Measurements from ENCODE around the gene TAS1R3.

TAS1R3 gene

GRCh38 chr1:1322952-1323351, 8.1 kb upstream of the TAS1R3 start:
- ChIA-PET CTCF (no interaction called here), POLR2A (no interaction called here)
- TF ChIP-seq ZNF384 (IDR thresholded peaks at IDR 0.05) (no peak), TARDBP (IDR thresholded peaks at IDR 0.05) (no peak), HDGF (IDR thresholded peaks at IDR 0.05; ENCODE audit: borderline replicate concordance) (no peak), ELF4 (IDR thresholded peaks at IDR 0.05) (no peak), FOXA1 (IDR thresholded peaks at IDR 0.05) (no peak), FOXM1 (IDR thresholded peaks at IDR 0.05; ENCODE audit: borderline replicate concordance) (no peak), CTBP1 (IDR thresholded peaks at IDR 0.05; ENCODE audit: borderline replicate concordance) (no peak), PKNOX1 (IDR thresholded peaks at IDR 0.05) (no peak), L3MBTL2 (conservative IDR thresholded peaks at IDR 0.05) (no peak), LEF1 (IDR thresholded peaks at IDR 0.05; ENCODE audit: borderline replicate concordance) (no peak)
- DNase-seq (ENCODE audit: extremely low spot score): no peak

- ChIA-PET POLR2A (no interaction called here), CTCF (no interaction called here)
- TF ChIP-seq L3MBTL2 (conservative IDR thresholded peaks at IDR 0.05) (no peak), NFRKB (IDR thresholded peaks at IDR 0.05) (no peak), SP1 (IDR thresholded peaks at IDR 0.05) (no peak), FOXM1 (IDR thresholded peaks at IDR 0.05; ENCODE audit: borderline replicate concordance) (no peak), ZNF384 (IDR thresholded peaks at IDR 0.05) (no peak), SUZ12 (IDR thresholded peaks at IDR 0.05) (no peak), FOXK2 (IDR thresholded peaks at IDR 0.05) (no peak), TARDBP (IDR thresholded peaks at IDR 0.05) (no peak), PKNOX1 (IDR thresholded peaks at IDR 0.05) (no peak)
- no peak for DNase-seq (ENCODE audit: extremely low spot score)
Measured at GRCh38 chr1:1324084-1324523, 7.0 kb upstream of the TAS1R3 start.

- peak; percentile 99 for DNase-seq (ENCODE audit: extremely low spot score)
- ChIA-PET CTCF (no interaction called here), POLR2A (interaction anchor here (1.2 kb wide), 1 partner anchor 51 kb away, joined by 3 read pairs; no protein-coding TSS in a partner anchor)
- TF ChIP-seq L3MBTL2 (conservative IDR thresholded peaks at IDR 0.05) (peak; percentile 75), ARNT (IDR thresholded peaks at IDR 0.05) (no peak), SUZ12 (IDR thresholded peaks at IDR 0.05) (no peak), HDGF (IDR thresholded peaks at IDR 0.05; ENCODE audit: borderline replicate concordance) (no peak), TARDBP (IDR thresholded peaks at IDR 0.05) (no peak), NFRKB (IDR thresholded peaks at IDR 0.05) (no peak)
Measured at GRCh38 chr1:1324524-1325287, 6.4 kb upstream of the TAS1R3 start, which contains the start of the genes CPTP and INTS11. TSS of gene CPTP (plus strand) at chr1:1324802. CDS start at chr1:1326911, 2,109 bp downstream. TSS of gene INTS11 (minus strand) at chr1:1324660. CDS start at chr1:1324608, 52 bp downstream.

GRCh38 chr1:1325288-1326074, 5.6 kb upstream of the TAS1R3 start:
- CTCF ChIA-PET: no interaction called here
- TF ChIP-seq FOXA1 (IDR thresholded peaks at IDR 0.05) (no peak), TARDBP (IDR thresholded peaks at IDR 0.05) (no peak), LEF1 (IDR thresholded peaks at IDR 0.05; ENCODE audit: borderline replicate concordance) (no peak), ARNT (IDR thresholded peaks at IDR 0.05) (no peak), FOXM1 (IDR thresholded peaks at IDR 0.05; ENCODE audit: borderline replicate concordance) (no peak), PKNOX1 (IDR thresholded peaks at IDR 0.05) (no peak), SP1 (IDR thresholded peaks at IDR 0.05) (no peak), ELF4 (IDR thresholded peaks at IDR 0.05) (no peak), L3MBTL2 (conservative IDR thresholded peaks at IDR 0.05) (no peak), HDGF (IDR thresholded peaks at IDR 0.05; ENCODE audit: borderline replicate concordance) (no peak), FOXK2 (IDR thresholded peaks at IDR 0.05) (no peak), CTBP1 (IDR thresholded peaks at IDR 0.05; ENCODE audit: borderline replicate concordance) (no peak), ZNF384 (IDR thresholded peaks at IDR 0.05) (no peak), BHLHE40 (IDR thresholded peaks at IDR 0.05; ENCODE audit: borderline replicate concordance) (no peak), SUZ12 (IDR thresholded peaks at IDR 0.05) (no peak)
- POLR2A ChIA-PET: interaction anchor here (1.0 to 1.2 kb wide), 2 partner anchors 18 to 50 kb away, joined by 3 read pairs; no protein-coding TSS in a partner anchor
- no peak for DNase-seq (ENCODE audit: extremely low spot score)

- CTCF ChIA-PET: no interaction called here
- no peak for TF ChIP-seq FOXA1 (IDR thresholded peaks at IDR 0.05)
- no peak for TF ChIP-seq L3MBTL2 (conservative IDR thresholded peaks at IDR 0.05)
- TF ChIP-seq ARNT (IDR thresholded peaks at IDR 0.05): no peak
- TF ChIP-seq FOXK2 (IDR thresholded peaks at IDR 0.05): no peak
- TF ChIP-seq LEF1 (IDR thresholded peaks at IDR 0.05; ENCODE audit: borderline replicate concordance): no peak
- no peak for TF ChIP-seq ZNF384 (IDR thresholded peaks at IDR 0.05)
- no peak for TF ChIP-seq SP1 (IDR thresholded peaks at IDR 0.05)
- no peak for TF ChIP-seq HDGF (IDR thresholded peaks at IDR 0.05; ENCODE audit: borderline replicate concordance)
- TF ChIP-seq NFRKB (IDR thresholded peaks at IDR 0.05): no peak
- TF ChIP-seq SUZ12 (IDR thresholded peaks at IDR 0.05): no peak
- DNase-seq (ENCODE audit: extremely low spot score): no peak
- POLR2A ChIA-PET: interaction anchor here (1.0 to 1.2 kb wide), 2 partner anchors 19 to 49 kb away, joined by 3 read pairs; no protein-coding TSS in a partner anchor
Measured at GRCh38 chr1:1326075-1326605, 4.9 kb upstream of the TAS1R3 start.
